Prostate gland (tissue), 2 donors: ENCODE measurements around the gene SLIT3. TPM values are rescaled to one million over a fixed set of nuclear protein-coding genes. Genes with fewer than 3 reads are reported as not detected.

Experiments
- DNase-seq: peaks from one replicate; pipeline ENCODE4 v3.0.0-alpha.2; 2019; ENCODE audit warnings: low spot score
- H3K27ac ChIP-seq, 2 donors: fragments of 200-600 bp; sonication (generic); 2 replicates each; pipeline ENCODE4 v1.5.1; 2017 to 2019
- H3K27me3 ChIP-seq: fragments of 200-600 bp; sonication (generic); replicated peaks from 2 replicates; pipeline ENCODE4 v1.5.1; 2019; ENCODE audit not compliant: insufficient read depth
- H3K36me3 ChIP-seq, 2 donors: fragments of 200-600 bp; sonication (generic); 1 replicate in 1 of 2; 2 replicates in 1 of 2; pipeline versions ENCODE4 v1.5.1 to v1.8.1; 2017 to 2019
- H3K4me1 ChIP-seq: fragments of 200-600 bp; sonication (generic); replicated peaks from 2 replicates; pipeline ENCODE4 v1.5.1; 2019
- H3K4me3 ChIP-seq, 2 donors: fragments of 200-600 bp; sonication (generic); 2 replicates each; pipeline ENCODE4 v1.5.1; 2017 to 2019
- H3K9me3 ChIP-seq: fragments of 200-600 bp; sonication (generic); 2 replicates; pipeline ENCODE4 v1.5.1; 2017
- CTCF ChIP-seq, 4 experiments: fragments of 200-600 bp in 2 of 4; fragments of 450-650 bp in 2 of 4; sonication (generic) in 2 of 4; IDR thresholded peaks; 1 replicate in 3 of 4; 2 replicates in 1 of 4; pipeline ENCODE4 v1.5.1; 2016 to 2019; ENCODE audit warnings: antibody characterized with exemption in 4 of 4, mild to moderate bottlenecking in 2 of 4, moderate library complexity in 2 of 4
- POLR2A ChIP-seq: fragments of 450-650 bp; IDR thresholded peaks from one replicate; pipeline ENCODE4 v1.6.1; 2016; ENCODE audit warnings: antibody characterized with exemption, mild to moderate bottlenecking
- POLR2AphosphoS5 ChIP-seq: sonication (generic); formaldehyde crosslinking; IDR thresholded peaks from one replicate; pipeline ENCODE4 v1.6.1; 2017; ENCODE audit warnings: antibody characterized with exemption
- whole genome bisulfite sequencing: methylation state at CpG from one replicate; pipeline ENCODE4 v1.1.5; 2018; 5-methylcytosine and 5-hydroxymethylcytosine counted together
- intact Hi-C: fragments of 100-400 bp; cut with DNase I; formaldehyde crosslinking; loops from one replicate; pipeline ENCODE4 v1.14.2; 2022
- total RNA-seq, 2 donors: library from RNA; depleted of rRNA; stranded (reverse); fragments of >200 nt; gene quantifications; one replicate each; pipeline ENCODE4 v1.1.0, GENCODE V29; 2016

The SLIT3 gene
- total RNA-seq, 2 donors from 2014 or later, result 8.3 TPM

- TF ChIP-seq POLR2A, result no peak
- no peak for TF ChIP-seq CTCF (IDR thresholded peaks at IDR 0.05)
- no peak for TF ChIP-seq POLR2AphosphoS5
Observed at GRCh38 chr5:168648576-168648975, 652.4 kb downstream of the SLIT3 start.

GRCh38 chr5:168648016-168648415, 652.9 kb downstream of the SLIT3 start:
- TF ChIP-seq POLR2A, result no peak
- no peak for TF ChIP-seq POLR2AphosphoS5
- no peak for TF ChIP-seq CTCF (IDR thresholded peaks at IDR 0.05)
- no peak overlapping the region for H3K4me3 ChIP-seq
- no peaks in the 10 kb centered on the region for H3K4me1 ChIP-seq
- intact Hi-C loops, result no loop called here
- no peaks in the 10 kb centered on the region for H3K36me3 ChIP-seq
- DNase-seq, result no peak
- no peaks in the 10 kb centered on the region for H3K27me3 ChIP-seq
- no peaks in the 10 kb centered on the region for H3K9me3 ChIP-seq
- H3K27ac ChIP-seq, result no peak overlapping the region
- 97% methylated on average over 1 of the region's 1 CpG for WGBS

More at GRCh38 chr5:168648576-168648975, 652.4 kb downstream of the SLIT3 start:
- intact Hi-C loops, result no loop called here
- Histone ChIP-seq H3K4me3 (no peak overlapping the region), H3K9me3 (no peaks in the 10 kb centered on the region), H3K27ac (no peak overlapping the region), H3K36me3 (no peaks in the 10 kb centered on the region), H3K4me1 (no peaks in the 10 kb centered on the region), H3K27me3 (no peaks in the 10 kb centered on the region)
- DNase-seq, result no peak
- 95% methylated on average over 1 of the region's 1 CpG for WGBS

- Histone ChIP-seq H3K4me1 (no peaks in the 10 kb centered on the region), H3K36me3 (no peaks in the 10 kb centered on the region), H3K4me3 (no peak overlapping the region), H3K9me3 (no peaks in the 10 kb centered on the region), H3K27me3 (no peaks in the 10 kb centered on the region), H3K27ac (no peak overlapping the region)
- TF ChIP-seq POLR2AphosphoS5 (no peak), POLR2A (no peak), CTCF (IDR thresholded peaks at IDR 0.05) (no peak)
- intact Hi-C loops, result no loop called here
- DNase-seq, result no peak
Observed at GRCh38 chr5:168647083-168647482, 653.9 kb downstream of the SLIT3 start.

GRCh38 chr5:168646335-168646734, 654.6 kb downstream of the SLIT3 start:
- Histone ChIP-seq H3K4me3 (no peak overlapping the region), H3K9me3 (no peaks in the 10 kb centered on the region), H3K27me3 (no peaks in the 10 kb centered on the region), H3K36me3 (no peaks in the 10 kb centered on the region), H3K27ac (no peak overlapping the region), H3K4me1 (no peaks in the 10 kb centered on the region)
- TF ChIP-seq CTCF (IDR thresholded peaks at IDR 0.05) (no peak), POLR2A (no peak), POLR2AphosphoS5 (no peak)
- DNase-seq, result peak; percentile 10
- intact Hi-C loops, result no loop called here
- WGBS, result 61% methylated on average over 5 of the region's 5 CpGs

GRCh38 chr5:168645195-168645594, 655.7 kb downstream of the SLIT3 start:
- Histone ChIP-seq H3K27ac (no peak overlapping the region), H3K9me3 (no peaks in the 10 kb centered on the region), H3K36me3 (no peaks in the 10 kb centered on the region), H3K4me1 (no peaks in the 10 kb centered on the region), H3K27me3 (no peaks in the 10 kb centered on the region), H3K4me3 (no peak overlapping the region)
- no peak for DNase-seq
- TF ChIP-seq POLR2AphosphoS5 (no peak), CTCF (IDR thresholded peaks at IDR 0.05) (no peak), POLR2A (no peak)
- 98% methylated on average over 3 of the region's 3 CpGs for WGBS
- intact Hi-C loops, result no loop called here
